ENCODE measurements around the gene GARS1. TPM values are rescaled to one million over a fixed set of nuclear protein-coding genes. Genes with fewer than 3 reads are reported as not detected.

GARS1 gene
- total RNA-seq, 1 experiment from 2014 or later = 95.4 TPM

DNA sequence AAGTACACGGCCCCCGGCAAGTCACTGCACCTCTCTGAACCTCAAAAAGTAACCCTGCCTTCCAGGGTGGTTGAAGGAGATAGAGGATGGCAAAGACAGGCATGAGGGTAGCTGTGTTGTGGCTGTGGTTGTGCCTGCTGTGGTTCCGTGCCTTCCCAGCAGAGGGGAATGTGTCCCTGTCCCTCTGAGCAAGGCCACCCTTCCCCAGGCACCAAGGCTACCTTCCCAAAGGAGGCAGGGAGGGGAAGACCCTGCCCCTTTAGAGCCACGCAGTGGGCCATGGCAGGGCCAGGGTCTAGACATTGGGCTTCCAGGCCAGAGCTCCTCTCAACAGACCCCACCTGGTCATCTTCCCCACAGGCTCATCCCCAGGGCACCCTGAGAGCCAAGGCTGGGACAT is 68.7 kb downstream of the GARS1 start:
- Histone ChIP-seq H3K79me2 (ENCODE audit: low read length) (no peaks in the 10 kb centered on the region), H4K20me1 (ENCODE audit: low read length) (no peaks in the 10 kb centered on the region), H2AFZ (ENCODE audit: low read length) (no peak overlapping the region), H3K9me3 (ENCODE audit: low read length) (no peaks in the 10 kb centered on the region), H3K9me2 (replicated peaks; ENCODE audit: low read length) (no peaks in the 10 kb centered on the region), H3K4me2 (ENCODE audit: low read length) (no peak overlapping the region), H3K36me3 (ENCODE audit: low read depth, low read length) (no peaks in the 10 kb centered on the region), H3K27me3 (ENCODE audit: low read length) (no peaks in the 10 kb centered on the region; the same call in 1 of the 2 replicates), H3F3A (ENCODE audit: low read length, unreplicated experiment) (no peaks in the 10 kb centered on the region), H3K4me3 (ENCODE audit: low read length) (no peak overlapping the region), H3K4me1 (ENCODE audit: insufficient read depth, low read length) (no peaks in the 10 kb centered on the region), H3K27ac (ENCODE audit: low read length) (no peak overlapping the region), H3K9ac (ENCODE audit: low read length) (no peak overlapping the region)
- TF ChIP-seq EZH2 (IDR thresholded peaks at IDR 0.05; ENCODE audit: low read length, unreplicated experiment) (no peak), EZH2phosphoT487 (IDR thresholded peaks at IDR 0.05; ENCODE audit: borderline replicate concordance, low read length) (no peak)
- TF ChIP-seq, protein P1, sequence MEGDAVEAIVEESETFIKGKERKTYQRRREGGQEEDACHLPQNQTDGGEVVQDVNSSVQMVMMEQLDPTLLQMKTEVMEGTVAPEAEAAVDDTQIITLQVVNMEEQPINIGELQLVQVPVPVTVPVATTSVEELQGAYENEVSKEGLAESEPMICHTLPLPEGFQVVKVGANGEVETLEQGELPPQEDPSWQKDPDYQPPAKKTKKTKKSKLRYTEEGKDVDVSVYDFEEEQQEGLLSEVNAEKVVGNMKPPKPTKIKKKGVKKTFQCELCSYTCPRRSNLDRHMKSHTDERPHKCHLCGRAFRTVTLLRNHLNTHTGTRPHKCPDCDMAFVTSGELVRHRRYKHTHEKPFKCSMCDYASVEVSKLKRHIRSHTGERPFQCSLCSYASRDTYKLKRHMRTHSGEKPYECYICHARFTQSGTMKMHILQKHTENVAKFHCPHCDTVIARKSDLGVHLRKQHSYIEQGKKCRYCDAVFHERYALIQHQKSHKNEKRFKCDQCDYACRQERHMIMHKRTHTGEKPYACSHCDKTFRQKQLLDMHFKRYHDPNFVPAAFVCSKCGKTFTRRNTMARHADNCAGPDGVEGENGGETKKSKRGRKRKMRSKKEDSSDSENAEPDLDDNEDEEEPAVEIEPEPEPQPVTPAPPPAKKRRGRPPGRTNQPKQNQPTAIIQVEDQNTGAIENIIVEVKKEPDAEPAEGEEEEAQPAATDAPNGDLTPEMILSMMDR (conservative IDR thresholded peaks at IDR 0.05; ENCODE audit: low read depth, low read length) = no peak
- CTCF ChIA-PET = no interaction called here
- DNase-seq (no peak), ATAC-seq (no peak)
- POLR2A ChIA-PET (ENCODE audit: unreplicated experiment) = no interaction called here
- no TSS peak for BruUV-seq (replicated peaks)
- intact Hi-C loops (cut with micrococcal nuclease) = no loop called here

DNA sequence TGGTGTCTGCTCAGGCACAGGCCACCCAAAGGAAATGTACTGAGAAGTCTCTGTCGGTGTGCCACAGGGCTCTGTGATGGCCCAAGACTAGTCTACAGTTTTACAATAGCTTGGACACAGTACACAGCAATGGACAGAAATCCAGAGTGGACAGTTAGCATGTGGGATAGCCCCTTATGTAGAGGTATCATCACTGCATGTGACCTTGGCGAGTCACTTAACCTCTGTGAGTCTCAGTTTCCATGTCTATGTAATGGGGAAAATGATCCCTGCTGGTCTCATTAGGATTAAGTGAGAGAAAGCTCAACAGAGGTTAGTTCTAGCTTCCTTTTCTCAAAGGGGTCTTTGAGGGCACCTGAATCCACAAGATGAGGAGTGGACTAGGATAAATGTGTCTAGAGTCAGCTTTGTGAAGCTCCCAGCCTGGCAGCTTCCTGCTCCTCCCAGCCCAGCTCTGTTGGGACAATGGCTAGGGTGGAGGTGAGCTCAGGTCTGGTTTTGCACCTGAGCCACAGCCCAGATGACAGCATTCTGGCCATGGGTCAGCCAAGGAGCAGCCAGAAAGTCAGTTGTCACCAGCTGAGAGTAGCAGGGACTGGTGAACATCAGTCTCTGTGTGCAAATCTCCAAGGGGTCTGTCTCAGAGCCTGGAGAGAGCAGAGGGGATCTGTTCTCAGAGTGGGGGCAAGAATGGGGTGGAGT is 69.7 kb downstream of the GARS1 start:
- Histone ChIP-seq H4K20me1 (ENCODE audit: low read length) (no peaks in the 10 kb centered on the region), H3K79me2 (ENCODE audit: low read length) (no peaks in the 10 kb centered on the region), H3K4me3 (ENCODE audit: low read length) (no peak overlapping the region), H3K9me3 (ENCODE audit: low read length) (no peaks in the 10 kb centered on the region), H3K4me2 (ENCODE audit: low read length) (no peak overlapping the region), H2AFZ (ENCODE audit: low read length) (no peak overlapping the region), H3K9ac (ENCODE audit: low read length) (no peak overlapping the region), H3K27ac (ENCODE audit: low read length) (no peak overlapping the region), H3K9me2 (replicated peaks; ENCODE audit: low read length) (no peaks in the 10 kb centered on the region), H3K4me1 (ENCODE audit: insufficient read depth, low read length) (no peaks in the 10 kb centered on the region), H3K36me3 (ENCODE audit: low read depth, low read length) (no peaks in the 10 kb centered on the region), H3K27me3 (ENCODE audit: low read length) (peaks cover 5% of the 10 kb centered on the region; the same call in 1 of the 2 replicates), H3F3A (ENCODE audit: low read length, unreplicated experiment) (no peaks in the 10 kb centered on the region)
- intact Hi-C loops (cut with micrococcal nuclease) = no loop called here
- POLR2A ChIA-PET (ENCODE audit: unreplicated experiment) = no interaction called here
- DNase-seq (no peak), ATAC-seq (no peak)
- CTCF ChIA-PET = no interaction called here
- BruUV-seq (replicated peaks) = no TSS peak
- TF ChIP-seq EZH2phosphoT487 (IDR thresholded peaks at IDR 0.05; ENCODE audit: borderline replicate concordance, low read length) (no peak), EZH2 (IDR thresholded peaks at IDR 0.05; ENCODE audit: low read length, unreplicated experiment) (no peak)
- TF ChIP-seq, protein P1 (conservative IDR thresholded peaks at IDR 0.05; ENCODE audit: low read depth, low read length) = no peak

DNA sequence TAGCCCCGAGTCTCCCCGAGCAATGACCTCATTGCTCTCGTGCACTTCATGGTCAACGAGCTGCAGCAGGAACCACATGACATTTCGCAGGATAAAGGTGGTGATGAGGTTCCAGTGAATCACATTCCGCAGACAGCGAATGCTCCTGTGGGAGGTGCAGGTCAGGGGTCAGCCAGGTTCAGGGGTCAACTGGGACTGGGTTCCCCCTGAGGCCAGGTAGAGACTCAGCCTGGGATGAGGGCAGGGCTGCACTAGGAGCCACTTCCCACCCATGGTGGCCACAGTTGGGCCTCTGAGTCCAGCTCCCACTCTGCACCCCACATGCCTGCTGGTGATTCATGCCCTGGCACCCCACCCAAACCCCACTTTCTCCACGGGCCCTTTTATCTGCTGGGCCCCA is 70.4 kb downstream of the GARS1 start:
- no peaks in the 10 kb centered on the region for H3K9me3 ChIP-seq (ENCODE audit: low read length)
- no peaks in the 10 kb centered on the region for H4K20me1 ChIP-seq (ENCODE audit: low read length)
- ChIA-PET CTCF (no interaction called here), POLR2A (ENCODE audit: unreplicated experiment) (no interaction called here)
- DNase-seq = no peak
- H3K4me1 ChIP-seq (ENCODE audit: insufficient read depth, low read length) = no peaks in the 10 kb centered on the region
- TF ChIP-seq EZH2phosphoT487 (IDR thresholded peaks at IDR 0.05; ENCODE audit: borderline replicate concordance, low read length) = no peak
- TF ChIP-seq EZH2 (IDR thresholded peaks at IDR 0.05; ENCODE audit: low read length, unreplicated experiment) = no peak
- TF ChIP-seq, protein P1 (conservative IDR thresholded peaks at IDR 0.05; ENCODE audit: low read depth, low read length) = no peak
- H3K27me3 ChIP-seq (ENCODE audit: low read length) = peaks cover 7% of the 10 kb centered on the region
- no peak overlapping the region for H2AFZ ChIP-seq (ENCODE audit: low read length)
- no peak overlapping the region for H3K27ac ChIP-seq (ENCODE audit: low read length)
- no peak overlapping the region for H3K4me3 ChIP-seq (ENCODE audit: low read length)
- BruUV-seq (replicated peaks) = no TSS peak
- ATAC-seq = no peak
- no peaks in the 10 kb centered on the region for H3K9me2 ChIP-seq (replicated peaks; ENCODE audit: low read length)
- intact Hi-C loops (cut with micrococcal nuclease) = no loop called here
- no peaks in the 10 kb centered on the region for H3F3A ChIP-seq (ENCODE audit: low read length, unreplicated experiment)
- no peaks in the 10 kb centered on the region for H3K36me3 ChIP-seq (ENCODE audit: low read depth, low read length)
- no peak overlapping the region for H3K4me2 ChIP-seq (ENCODE audit: low read length)
- H3K9ac ChIP-seq (ENCODE audit: low read length) = no peak overlapping the region
- H3K79me2 ChIP-seq (ENCODE audit: low read length) = no peaks in the 10 kb centered on the region
